ENCODE data around the gene MAP2K1.

DNA sequence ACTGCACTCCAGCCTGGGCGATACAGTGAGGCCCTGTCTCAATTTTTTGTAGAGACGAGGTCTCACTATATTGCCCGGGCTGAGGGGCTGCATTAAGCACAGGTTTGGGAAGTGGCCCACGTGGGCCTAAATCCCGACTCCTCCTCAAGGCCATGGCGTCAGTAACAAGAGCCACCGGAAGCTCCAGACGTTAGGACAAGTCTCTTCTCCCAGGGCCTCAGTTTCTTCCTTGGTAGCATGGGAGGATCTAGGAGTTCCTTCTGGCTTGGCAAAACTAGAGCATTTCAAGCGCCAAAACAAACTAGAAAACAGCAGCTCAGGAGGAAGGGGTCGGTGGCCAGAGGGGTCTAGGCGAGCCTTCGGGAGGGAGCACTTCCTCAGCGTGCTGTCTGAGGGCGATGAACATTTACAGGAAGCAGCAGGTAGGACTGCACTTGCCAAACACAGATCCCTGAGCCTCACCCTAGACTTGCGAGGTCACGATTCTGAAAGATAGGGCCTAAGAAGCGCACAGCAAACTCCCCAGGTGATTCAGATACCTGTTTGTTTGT lies 110.3 kb downstream of the MAP2K1 start:
- TF ChIP-seq, protein P1, sequence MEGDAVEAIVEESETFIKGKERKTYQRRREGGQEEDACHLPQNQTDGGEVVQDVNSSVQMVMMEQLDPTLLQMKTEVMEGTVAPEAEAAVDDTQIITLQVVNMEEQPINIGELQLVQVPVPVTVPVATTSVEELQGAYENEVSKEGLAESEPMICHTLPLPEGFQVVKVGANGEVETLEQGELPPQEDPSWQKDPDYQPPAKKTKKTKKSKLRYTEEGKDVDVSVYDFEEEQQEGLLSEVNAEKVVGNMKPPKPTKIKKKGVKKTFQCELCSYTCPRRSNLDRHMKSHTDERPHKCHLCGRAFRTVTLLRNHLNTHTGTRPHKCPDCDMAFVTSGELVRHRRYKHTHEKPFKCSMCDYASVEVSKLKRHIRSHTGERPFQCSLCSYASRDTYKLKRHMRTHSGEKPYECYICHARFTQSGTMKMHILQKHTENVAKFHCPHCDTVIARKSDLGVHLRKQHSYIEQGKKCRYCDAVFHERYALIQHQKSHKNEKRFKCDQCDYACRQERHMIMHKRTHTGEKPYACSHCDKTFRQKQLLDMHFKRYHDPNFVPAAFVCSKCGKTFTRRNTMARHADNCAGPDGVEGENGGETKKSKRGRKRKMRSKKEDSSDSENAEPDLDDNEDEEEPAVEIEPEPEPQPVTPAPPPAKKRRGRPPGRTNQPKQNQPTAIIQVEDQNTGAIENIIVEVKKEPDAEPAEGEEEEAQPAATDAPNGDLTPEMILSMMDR (IDR thresholded peaks at IDR 0.05), result no peak
- TF ChIP-seq POLR2AphosphoS5 (IDR thresholded peaks at IDR 0.05), result no peak

Measured in breast epithelium (tissue), 3 donors.